ENCODE data around the gene PRTFDC1. TPM values are rescaled to one million over a fixed set of nuclear protein-coding genes. Genes with fewer than 3 reads are reported as not detected.
"Not testable (repeated sequence)": the region's sequence is repeated elsewhere in the genome, so short reads cannot be mapped to it uniquely, and the experiment has no call there.

Gene PRTFDC1
- total RNA-seq, 2 experiments from 2014 or later = 2.2 to 2.7 TPM

GRCh38 chr10:24928163-24928562, 24.2 kb downstream of the PRTFDC1 start:
- Mint-ChIP-seq H3K4me3 (no peak overlapping the region), H3K27ac (no peak overlapping the region), H3K9me3 (peaks cover 13% of the 10 kb centered on the region), H3K36me3 (ENCODE audit: low read depth) (peaks cover 15% of the 10 kb centered on the region), H3K27me3 (no peaks in the 10 kb centered on the region), H3K4me1 (ENCODE audit: low read depth) (peaks cover 30% of the 10 kb centered on the region)
- no peak for TF ChIP-seq CTCF (IDR thresholded peaks at IDR 0.05)
- ATAC-seq (no peak), DNase-seq (no peak)
- intact Hi-C loops (cut with micrococcal nuclease) = no loop called here
- ChIA-PET CTCF (no interaction called here), POLR2A (no interaction called here)

GRCh38 chr10:24926557-24926956, 25.8 kb downstream of the PRTFDC1 start:
- no peaks in the 10 kb centered on the region for H3K27me3 Mint-ChIP-seq
- ChIA-PET CTCF (no interaction called here), POLR2A (no interaction called here)
- no peak for TF ChIP-seq CTCF (IDR thresholded peaks at IDR 0.05)
- no peak overlapping the region for H3K27ac Mint-ChIP-seq
- peaks cover 16% of the 10 kb centered on the region for H3K9me3 Mint-ChIP-seq
- H3K36me3 Mint-ChIP-seq (ENCODE audit: low read depth) = peaks cover 19% of the 10 kb centered on the region
- peaks cover 40% of the 10 kb centered on the region for H3K4me1 Mint-ChIP-seq (ENCODE audit: low read depth)
- no peak overlapping the region for H3K4me3 Mint-ChIP-seq
- ATAC-seq (no peak), DNase-seq (no peak)
- intact Hi-C loops (cut with micrococcal nuclease) = no loop called here

DNA sequence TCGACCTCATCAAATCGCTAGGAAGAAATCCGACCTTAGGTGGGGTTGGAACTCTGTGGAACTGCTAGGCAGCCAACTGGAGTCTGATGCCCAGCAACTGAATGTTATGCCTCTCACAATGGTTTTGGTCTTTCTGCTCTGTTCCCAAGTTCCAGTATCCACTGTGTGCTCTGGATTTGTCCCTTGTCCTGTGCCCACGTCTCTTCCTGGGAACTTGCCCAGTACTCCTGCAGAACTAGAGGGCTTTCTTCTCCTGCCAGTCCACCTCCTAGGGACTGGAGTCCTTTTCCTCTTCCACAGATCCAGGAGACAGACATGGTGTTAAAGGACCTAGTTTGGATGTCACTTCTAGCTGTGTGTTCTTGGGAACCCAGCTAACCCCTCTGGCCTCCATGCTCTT, 26.6 kb downstream of the PRTFDC1 start:
- TF ChIP-seq CTCF (IDR thresholded peaks at IDR 0.05) = no peak
- POLR2A ChIA-PET = no interaction called here
- Mint-ChIP-seq H3K27ac (no peak overlapping the region), H3K27me3 (no peaks in the 10 kb centered on the region), H3K4me3 (no peak overlapping the region), H3K36me3 (ENCODE audit: low read depth) (peaks cover 19% of the 10 kb centered on the region), H3K4me1 (ENCODE audit: low read depth) (peaks cover 48% of the 10 kb centered on the region), H3K9me3 (peaks cover 16% of the 10 kb centered on the region)
- DNase-seq = no peak
- intact Hi-C loops (cut with micrococcal nuclease) = no loop called here
- ATAC-seq = no peak
- CTCF ChIA-PET = no interaction called here

DNA sequence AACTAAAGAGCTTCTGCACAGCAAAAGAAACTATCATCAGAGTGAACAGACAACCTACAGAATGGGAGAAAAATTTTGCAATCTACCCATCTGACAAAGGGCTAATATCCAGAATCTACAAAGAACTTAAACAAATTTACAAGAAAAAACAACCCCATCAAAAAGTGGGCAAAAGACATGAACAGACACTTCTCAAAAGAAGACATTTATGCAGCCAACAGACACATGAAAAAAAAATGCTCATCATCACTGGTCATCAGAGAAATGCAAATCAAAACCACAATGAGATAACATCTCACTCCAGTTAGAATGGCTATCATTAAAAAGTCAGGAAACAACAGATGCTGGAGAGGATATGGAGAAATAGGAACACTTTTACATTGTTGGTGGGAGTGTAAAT, 27.9 kb downstream of the PRTFDC1 start:
- Mint-ChIP-seq H3K9me3 (peaks cover 19% of the 10 kb centered on the region), H3K36me3 (ENCODE audit: low read depth) (peaks cover 21% of the 10 kb centered on the region), H3K4me1 (ENCODE audit: low read depth) (peaks cover 46% of the 10 kb centered on the region)
- CTCF ChIA-PET, DNase-seq, H3K4me3 Mint-ChIP-seq, ATAC-seq, POLR2A ChIA-PET, H3K27me3 Mint-ChIP-seq, H3K27ac Mint-ChIP-seq: not testable (repeated sequence)
- intact Hi-C loops (cut with micrococcal nuclease) = loop anchor here (5.0 kb wide), 1 partner anchor 37 kb away; no protein-coding TSS in a partner anchor

GRCh38 chr10:24922222-24922868, 30.1 kb downstream of the PRTFDC1 start:
- H3K4me3 Mint-ChIP-seq, CTCF ChIA-PET, H3K27me3 Mint-ChIP-seq, POLR2A ChIA-PET: not testable (repeated sequence)
- H3K36me3 Mint-ChIP-seq (ENCODE audit: low read depth) = peaks cover 21% of the 10 kb centered on the region
- intact Hi-C loops (cut with micrococcal nuclease) = loop anchor here (5.0 kb wide), 1 partner anchor 35 kb away; no protein-coding TSS in a partner anchor
- peaks cover 19% of the 10 kb centered on the region for H3K9me3 Mint-ChIP-seq
- DNase-seq (peak; percentile 39), ATAC-seq (peak; percentile 29)
- H3K27ac Mint-ChIP-seq = peak overlapping the region; percentile 43
- H3K4me1 Mint-ChIP-seq (ENCODE audit: low read depth) = peaks cover 30% of the 10 kb centered on the region

All from activated CD8-positive, alpha-beta T cell treated with anti-CD3 and anti-CD28 coated beads for 36 hours (primary cell).